T-cell (primary cell): ENCODE measurements around the gene HTR5A. TPM values are rescaled to one million over a fixed set of nuclear protein-coding genes. Genes with fewer than 3 reads are reported as not detected.

Experiments
- ATAC-seq, 4 experiments: fragments of 200-7000 bp in 3 of 4; fragments of 150-1000 bp in 1 of 4; cut with Tn5 transposase; replicated peaks in 1 of 4; 1 replicate in 3 of 4; 2 replicates in 1 of 4; pipeline ENCODE4 v1.10.0; 2021; ENCODE audit warnings: moderate library complexity in 3 of 4, mild to moderate bottlenecking in 2 of 4, moderate number of reproducible peaks in 1 of 4
- CTCF ChIA-PET, 2 donors: fragments of 300-600 bp; sonication (Branson Sonifier 250); formaldehyde crosslinking; loops; one replicate each; lab custom pipeline; 2022; ENCODE audit warnings: antibody characterized with exemption in 2 of 2; lab: Charles Lee
- POLR2A ChIA-PET, 2 donors: fragments of 300-600 bp; sonication (Branson Sonifier 250); formaldehyde crosslinking; loops; one replicate each; lab custom pipeline; 2022; ENCODE audit warnings: antibody characterized with exemption in 2 of 2; lab: Charles Lee
- DNase-seq, 35 experiments: peaks; one replicate each; pipeline versions ENCODE4 v3.0.0 to v3.0.0-alpha.2; 2013 to 2023
- H3K27ac ChIP-seq: one replicate; pipeline ENCODE4 v1.5.1; 2013; ENCODE audit warnings: low read length
- H3K27me3 ChIP-seq, 2 experiments: replicated peaks in 1 of 2; 1 replicate in 1 of 2; 2 replicates in 1 of 2; pipeline versions ENCODE4 v1.6.1 to v1.7.0; 2013; ENCODE audit warnings: low read length in 1 of 2, mixed read lengths in 1 of 2; ENCODE audit not compliant: control insufficient read depth in 2 of 2, insufficient read depth in 2 of 2; ENCODE audit errors: extremely low read depth in 1 of 2
- H3K36me3 ChIP-seq, 2 donors: 1 replicate in 1 of 2; 2 replicates in 1 of 2; pipeline versions ENCODE4 v1.6.1 to v1.7.0; 2013; ENCODE audit warnings: low read length in 1 of 2; ENCODE audit not compliant: control insufficient read depth in 2 of 2, insufficient read depth in 1 of 2; ENCODE audit errors: extremely low read depth in 1 of 2
- H3K4me1 ChIP-seq, 2 experiments: 1 replicate in 1 of 2; 2 replicates in 1 of 2; pipeline versions ENCODE4 v1.6.1 to v1.7.0; 2013; ENCODE audit warnings: low read length in 2 of 2, mixed read lengths in 1 of 2; ENCODE audit not compliant: insufficient read depth in 2 of 2, control insufficient read depth in 1 of 2; ENCODE audit errors: extremely low read depth in 1 of 2
- H3K4me3 ChIP-seq, 2 donors: 1 replicate in 1 of 2; 2 replicates in 1 of 2; pipeline versions ENCODE4 v1.5.1 to v1.7.0; 2013; ENCODE audit warnings: mild to moderate bottlenecking in 2 of 2, low read length in 1 of 2, moderate library complexity in 1 of 2; ENCODE audit not compliant: control insufficient read depth in 1 of 2; ENCODE audit errors: extremely low read depth in 1 of 2
- H3K9me3 ChIP-seq: 2 replicates; pipeline ENCODE4 v1.7.0; 2013
- H3K27ac Mint-ChIP-seq, 2 donors: one replicate each; pipeline ENCODE4 v1.8.0; 2020 to 2021; ENCODE audit warnings: mild to moderate bottlenecking in 2 of 2, mixed read lengths in 2 of 2
- H3K27me3 Mint-ChIP-seq, 2 donors: one replicate each; pipeline ENCODE4 v1.8.0; 2021 to 2022; ENCODE audit warnings: mixed read lengths in 2 of 2
- H3K36me3 Mint-ChIP-seq: one replicate; pipeline ENCODE4 v1.8.0; 2021; ENCODE audit warnings: mixed read lengths
- H3K4me1 Mint-ChIP-seq, 3 donors: one replicate each; pipeline ENCODE4 v1.8.0; 2020 to 2022; ENCODE audit warnings: mixed read lengths in 3 of 3, mild to moderate bottlenecking in 1 of 3
- H3K4me3 Mint-ChIP-seq, 3 donors: one replicate each; pipeline ENCODE4 v1.8.0; 2020 to 2022; ENCODE audit warnings: mild to moderate bottlenecking in 3 of 3, mixed read lengths in 3 of 3, moderate library complexity in 3 of 3
- H3K9me3 Mint-ChIP-seq, 3 donors: one replicate each; pipeline ENCODE4 v1.8.0; 2020 to 2022; ENCODE audit warnings: mixed read lengths in 3 of 3
- WGBS: methylation state at CpG from one replicate; pipeline ENCODE4 v1.1.5; 2013; ENCODE audit warnings: missing lambda C conversion rate; ENCODE audit not compliant: insufficient coverage; 5-methylcytosine and 5-hydroxymethylcytosine counted together
- total RNA-seq, 35 experiments: library from RNA in 6 of 35; stranded (reverse) in 6 of 35; fragments of 120-200 nt in 1 of 35; gene quantifications; one replicate each; pipeline versions ENCODE4 v1.2.1 to v1.2.4 and lab custom pipeline; 2013 to 2026

HTR5A gene
- total RNA-seq, 5 donors from 2014 or later (not counting 1 experiment from before 2014, with no cell fraction given) = not detected

DNA sequence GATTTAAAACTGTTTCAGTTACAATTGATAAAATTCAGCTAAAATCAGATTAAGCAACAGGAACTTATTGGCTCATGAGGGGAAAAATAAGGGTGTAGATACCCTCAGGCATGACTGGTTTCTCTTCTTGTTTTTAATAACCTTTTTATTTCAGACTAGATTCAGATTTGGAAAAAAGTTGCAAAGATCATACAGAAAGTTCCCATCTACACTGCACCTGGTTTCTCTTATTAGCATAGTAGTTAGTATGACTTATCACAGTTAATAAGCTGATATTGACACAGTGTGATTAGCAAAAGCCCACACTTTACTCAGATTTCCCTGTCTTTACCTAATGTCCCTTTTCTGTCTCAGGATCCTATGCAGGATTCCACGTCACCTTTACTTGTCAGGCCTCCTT, 53.3 kb downstream of the HTR5A start:
- ChIA-PET CTCF (no interaction called here), POLR2A (no interaction called here)
- 100% methylated on average over 1 of the region's 1 CpG for WGBS

DNA sequence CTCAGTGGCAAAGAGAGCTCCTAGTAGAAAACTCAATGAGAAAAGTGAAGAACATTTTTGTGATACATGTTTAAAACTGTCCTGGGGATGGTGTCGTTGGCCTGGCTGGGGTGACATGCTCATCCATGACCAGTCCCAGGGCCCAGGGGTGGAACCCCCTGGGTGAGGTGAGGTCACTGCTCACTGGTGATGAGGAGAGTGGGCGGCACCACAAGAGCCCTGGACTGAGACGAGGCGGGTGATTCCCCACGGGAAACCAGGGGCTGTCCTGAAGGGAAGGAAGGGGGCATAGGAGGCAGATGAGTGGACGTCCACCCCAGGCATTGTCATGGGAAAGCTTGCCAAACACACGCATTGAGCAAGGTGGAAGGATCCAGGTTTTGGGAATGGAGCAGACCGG, 54.6 kb downstream of the HTR5A start:
- no peaks in the 10 kb centered on the region for H3K36me3 ChIP-seq
- H3K27me3 ChIP-seq = peaks cover 0 to 25% of the 10 kb centered on the region in 2 experiments
- DNase-seq = no peak
- H3K27ac Mint-ChIP-seq = no peak overlapping the region
- 79% methylated on average over 8 of the region's 8 CpGs for WGBS
- peaks cover 10 to 14% of the 10 kb centered on the region in 2 donors for H3K27me3 Mint-ChIP-seq
- H3K27ac ChIP-seq = no peak overlapping the region
- no peak overlapping the region for H3K4me3 ChIP-seq
- no peaks in the 10 kb centered on the region for H3K36me3 Mint-ChIP-seq
- ChIA-PET CTCF (no interaction called here), POLR2A (no interaction called here)
- ATAC-seq = no peak
- no peaks in the 10 kb centered on the region for H3K9me3 ChIP-seq
- H3K4me1 ChIP-seq = no peaks in the 10 kb centered on the region
- no peaks in the 10 kb centered on the region for H3K4me1 Mint-ChIP-seq
- H3K9me3 Mint-ChIP-seq = peaks cover 5 to 9% (median 7%) of the 10 kb centered on the region in 3 donors
- no peak overlapping the region for H3K4me3 Mint-ChIP-seq

More for the DNA sequence above, 53.3 kb downstream of the HTR5A start:
- Histone ChIP-seq H3K9me3 (no peaks in the 10 kb centered on the region), H3K4me3 (no peak overlapping the region), H3K4me1 (no peaks in the 10 kb centered on the region), H3K36me3 (no peaks in the 10 kb centered on the region), H3K27ac (no peak overlapping the region), H3K27me3 (peaks cover 0 to 25% of the 10 kb centered on the region in 2 experiments)
- Mint-ChIP-seq H3K9me3 (peaks cover 6 to 10% (median 10%) of the 10 kb centered on the region in 3 donors), H3K36me3 (no peaks in the 10 kb centered on the region), H3K27ac (no peak overlapping the region), H3K27me3 (peaks cover 10% of the 10 kb centered on the region in 2 donors), H3K4me1 (no peaks in the 10 kb centered on the region), H3K4me3 (no peak overlapping the region)
- ATAC-seq (no peak), DNase-seq (no peak)

GRCh38 chr7:155129186-155129585, 59.1 kb downstream of the HTR5A start:
- Mint-ChIP-seq H3K27me3 (peaks cover 10 to 11% of the 10 kb centered on the region in 2 donors), H3K4me3 (no peak overlapping the region), H3K27ac (no peak overlapping the region), H3K9me3 (no peaks in the 10 kb centered on the region), H3K4me1 (no peaks in the 10 kb centered on the region), H3K36me3 (no peaks in the 10 kb centered on the region)
- ATAC-seq (no peak), DNase-seq (no peak)
- 89% methylated on average over 8 of the region's 10 CpGs for WGBS
- Histone ChIP-seq H3K27me3 (peaks cover 0 to 26% of the 10 kb centered on the region in 2 experiments), H3K4me1 (no peaks in the 10 kb centered on the region), H3K9me3 (no peaks in the 10 kb centered on the region), H3K36me3 (no peaks in the 10 kb centered on the region), H3K4me3 (no peak overlapping the region), H3K27ac (no peak overlapping the region)
- ChIA-PET POLR2A (no interaction called here), CTCF (no interaction called here)

DNA sequence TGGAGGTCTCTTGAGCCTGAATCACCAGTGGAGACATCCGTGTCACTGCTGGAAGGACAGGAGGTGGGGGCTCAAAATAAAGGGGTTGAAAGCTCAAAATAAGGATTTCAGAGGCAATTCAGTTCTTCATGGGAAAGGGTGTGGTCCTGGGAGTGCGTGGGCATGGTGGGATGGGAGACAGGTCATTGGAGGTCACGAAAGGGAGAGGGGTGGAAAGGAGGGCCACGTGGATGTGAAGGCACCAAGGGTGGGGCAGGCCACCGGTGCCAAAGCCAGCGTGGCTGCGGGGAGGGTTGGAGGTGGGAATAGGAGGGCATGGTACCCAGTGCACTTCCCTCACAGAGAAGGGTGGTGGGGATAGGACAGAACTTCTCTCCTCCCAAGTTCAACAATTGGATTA, 59.7 kb downstream of the HTR5A start:
- Mint-ChIP-seq H3K4me1 (no peaks in the 10 kb centered on the region), H3K27ac (no peak overlapping the region), H3K4me3 (no peak overlapping the region), H3K9me3 (no peaks in the 10 kb centered on the region), H3K36me3 (no peaks in the 10 kb centered on the region), H3K27me3 (peaks cover 7 to 11% of the 10 kb centered on the region in 2 donors)
- H3K36me3 ChIP-seq = no peaks in the 10 kb centered on the region
- ATAC-seq (no peak), DNase-seq (no peak)
- no peaks in the 10 kb centered on the region for H3K4me1 ChIP-seq
- 61% methylated on average over 4 of the region's 7 CpGs for WGBS
- CTCF ChIA-PET = no interaction called here
- peaks cover 0 to 24% of the 10 kb centered on the region in 2 experiments for H3K27me3 ChIP-seq
- POLR2A ChIA-PET = no interaction called here
- no peak overlapping the region for H3K4me3 ChIP-seq
- H3K9me3 ChIP-seq = no peaks in the 10 kb centered on the region
- H3K27ac ChIP-seq = no peak overlapping the region

DNA sequence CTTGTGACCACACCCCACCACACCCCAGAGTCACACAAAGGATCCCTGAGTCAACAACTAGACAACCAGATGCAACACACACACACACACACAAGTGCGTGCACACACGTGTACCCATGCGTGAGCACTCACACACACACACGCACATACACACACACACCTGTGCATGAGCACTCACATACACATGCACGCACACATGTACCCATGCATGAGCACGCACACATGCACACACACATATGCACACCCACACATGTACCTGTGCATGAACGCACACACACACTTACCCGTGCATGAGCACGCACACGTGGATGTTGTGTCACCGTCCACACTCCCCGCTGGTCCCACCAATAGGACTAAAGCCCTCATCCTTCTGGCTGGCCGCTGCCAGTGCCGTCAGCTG, 60.4 kb downstream of the HTR5A start:
- H3K27me3 ChIP-seq = peaks cover 0 to 17% of the 10 kb centered on the region in 2 experiments
- DNase-seq (no peak), ATAC-seq (no peak)
- no peaks in the 10 kb centered on the region for H3K9me3 Mint-ChIP-seq
- H3K4me1 ChIP-seq = no peaks in the 10 kb centered on the region
- no peak overlapping the region for H3K27ac ChIP-seq
- 92% methylated on average over 13 of the region's 14 CpGs for WGBS
- no peaks in the 10 kb centered on the region for H3K9me3 ChIP-seq
- no peak overlapping the region for H3K4me3 Mint-ChIP-seq
- ChIA-PET POLR2A (no interaction called here), CTCF (no interaction called here)
- peaks cover 6 to 11% of the 10 kb centered on the region in 2 donors for H3K27me3 Mint-ChIP-seq
- H3K4me3 ChIP-seq = no peak overlapping the region
- H3K4me1 Mint-ChIP-seq = no peaks in the 10 kb centered on the region
- no peaks in the 10 kb centered on the region for H3K36me3 ChIP-seq
- H3K36me3 Mint-ChIP-seq = no peaks in the 10 kb centered on the region
- no peak overlapping the region for H3K27ac Mint-ChIP-seq

DNA sequence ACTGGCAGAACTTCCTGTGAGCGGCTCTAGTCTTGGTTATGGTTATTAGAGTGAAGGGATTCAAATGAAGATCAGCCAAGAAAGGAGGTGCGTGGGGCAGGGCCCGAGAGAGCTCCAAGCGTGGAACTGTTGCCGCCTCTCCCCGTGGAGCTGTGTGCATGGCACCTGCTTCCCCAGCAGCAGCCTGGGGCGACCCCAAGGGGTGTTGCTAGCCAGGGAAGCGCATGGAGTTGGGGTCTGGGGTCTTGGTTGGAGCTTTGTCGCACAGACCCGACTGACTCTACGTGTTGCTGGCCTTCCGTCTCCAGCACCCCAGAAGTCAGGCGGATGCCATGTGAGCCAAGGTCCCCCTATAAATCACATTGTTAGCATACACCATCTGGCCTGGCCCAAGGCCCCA, 61.0 kb downstream of the HTR5A start:
- ATAC-seq = no peak
- Mint-ChIP-seq H3K4me1 (no peaks in the 10 kb centered on the region), H3K27me3 (peaks cover 6 to 11% of the 10 kb centered on the region in 2 donors), H3K4me3 (no peak overlapping the region), H3K36me3 (no peaks in the 10 kb centered on the region), H3K9me3 (no peaks in the 10 kb centered on the region), H3K27ac (no peak overlapping the region)
- WGBS = 82% methylated on average over 7 of the region's 13 CpGs
- Histone ChIP-seq H3K4me3 (no peak overlapping the region), H3K27me3 (peaks cover 0 to 17% of the 10 kb centered on the region in 2 experiments), H3K9me3 (no peaks in the 10 kb centered on the region), H3K27ac (no peak overlapping the region), H3K4me1 (no peaks in the 10 kb centered on the region), H3K36me3 (no peaks in the 10 kb centered on the region)
- ChIA-PET CTCF (no interaction called here), POLR2A (no interaction called here)
- DNase-seq = no peak

DNA sequence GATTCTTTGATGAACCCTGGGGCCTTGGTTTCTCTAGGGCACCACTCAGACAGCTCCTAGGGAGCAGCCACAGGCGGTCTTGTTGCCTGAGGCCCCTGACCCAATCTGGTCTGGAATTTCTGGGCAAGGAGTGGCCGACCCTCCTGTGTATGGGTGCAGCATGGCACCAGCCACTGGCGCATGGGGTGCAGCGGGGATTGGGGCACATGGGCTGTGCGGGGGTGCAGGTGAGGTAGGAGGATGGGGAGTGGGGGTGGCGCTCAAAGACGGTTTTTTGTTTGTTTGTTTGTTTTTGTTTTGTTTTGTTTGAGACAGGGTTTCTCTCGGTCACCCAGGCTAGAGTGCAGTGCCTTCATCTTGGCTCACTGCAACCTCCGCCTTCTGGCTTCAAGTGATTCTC, 62.3 kb downstream of the HTR5A start:
- Mint-ChIP-seq H3K27ac (no peak overlapping the region), H3K4me3 (no peak overlapping the region), H3K4me1 (no peaks in the 10 kb centered on the region), H3K36me3 (no peaks in the 10 kb centered on the region), H3K9me3 (peaks cover 0 to 4% (median 0%) of the 10 kb centered on the region in 3 donors), H3K27me3 (peaks cover 9 to 15% of the 10 kb centered on the region in 2 donors)
- DNase-seq = no peak
- 90% methylated on average over 5 of the region's 9 CpGs for WGBS
- ATAC-seq = no peak
- POLR2A ChIA-PET = no interaction called here
- CTCF ChIA-PET = no interaction called here
- H3K36me3 ChIP-seq = no peaks in the 10 kb centered on the region
- no peak overlapping the region for H3K4me3 ChIP-seq
- no peaks in the 10 kb centered on the region for H3K4me1 ChIP-seq
- no peak overlapping the region for H3K27ac ChIP-seq
- peaks cover 0 to 17% of the 10 kb centered on the region in 2 experiments for H3K27me3 ChIP-seq
- no peaks in the 10 kb centered on the region for H3K9me3 ChIP-seq
